Activated T-cell treated with anti-CD3 and anti-CD28 coated beads, Interleukin-2, amount 50 U/mL, for 48 hours (primary cell): ENCODE results near the gene CATSPERD.
"Not testable (repeated sequence)": the region's sequence is repeated elsewhere in the genome, so short reads cannot be mapped to it uniquely, and the experiment has no call there.

Experiments
- DNase-seq, 2 experiments: peaks; one replicate each; pipeline ENCODE4 v3.0.0-alpha.2; 2020

The CATSPERD gene

GRCh38 chr19:5742051-5742450 lies 21.6 kb downstream of the CATSPERD start:
- DNase-seq, result no peak

GRCh38 chr19:5743630-5744029 lies 23.2 kb downstream of the CATSPERD start:
- DNase-seq, result no peak

GRCh38 chr19:5744999-5745398 lies 24.6 kb downstream of the CATSPERD start:
- not testable (repeated sequence) for DNase-seq

GRCh38 chr19:5748920-5749319 lies 28.5 kb downstream of the CATSPERD start:
- not testable (repeated sequence) for DNase-seq

- DNase-seq, result no peak
These were observed 29.1 kb downstream of the CATSPERD start for GRCh38 chr19:5749505-5749904.

- no peak for DNase-seq
These were observed 31.3 kb downstream of the CATSPERD start for GRCh38 chr19:5751709-5752108.

GRCh38 chr19:5753743-5754142 lies 33.3 kb downstream of the CATSPERD start:
- no peak for DNase-seq

GRCh38 chr19:5762608-5763217 lies 42.3 kb downstream of the CATSPERD start:
- no peak for DNase-seq

GRCh38 chr19:5765220-5765619 lies 44.8 kb downstream of the CATSPERD start:
- no peak for DNase-seq

GRCh38 chr19:5767949-5768348 lies 47.5 kb downstream of the CATSPERD start:
- no peak for DNase-seq

GRCh38 chr19:5772416-5772815 lies 52.0 kb downstream of the CATSPERD start:
- no peak for DNase-seq

- DNase-seq, result no peak
These were observed 52.8 kb downstream of the CATSPERD start for GRCh38 chr19:5773276-5773675.

GRCh38 chr19:5774921-5775320 lies 54.5 kb downstream of the CATSPERD start:
- DNase-seq, result no peak

- no peak for DNase-seq
These were observed 55.4 kb downstream of the CATSPERD start for GRCh38 chr19:5775668-5776309.

- no peak for DNase-seq
These were observed 58.0 kb downstream of the CATSPERD start for GRCh38 chr19:5778402-5778801.

GRCh38 chr19:5780916-5781315 lies 60.5 kb downstream of the CATSPERD start:
- DNase-seq, result not testable (repeated sequence)

- DNase-seq, result no peak
These were observed 61.9 kb downstream of the CATSPERD start for GRCh38 chr19:5782322-5782721.

GRCh38 chr19:5782945-5783919 lies 62.8 kb downstream of the CATSPERD start:
- DNase-seq, result no peak

GRCh38 chr19:5784581-5785147 lies 64.2 kb downstream of the CATSPERD start, which contains the start of gene PRR22:
Gene PRR22, minus strand, starts transcription at chr19:5784746. Its CDS starts 86 bp downstream, at chr19:5784660.
- no peak for DNase-seq

- DNase-seq, result no peak
These were observed 65.0 kb downstream of the CATSPERD start for GRCh38 chr19:5785423-5785822.

- DNase-seq, result no peak
These were observed 66.4 kb downstream of the CATSPERD start for GRCh38 chr19:5786593-5787408.
